KMS-11 (cell line): ENCODE measurements around the gene FAM117A.

Source experiments
- H2AFZ ChIP-seq: fragments of 200-600 bp; sonication (generic); 2 replicates; pipeline ENCODE4 v1.6.1; 2016; ENCODE audit warnings: antibody characterized with exemption, mixed run types, low read depth
- H3K27ac ChIP-seq: fragments of 200-600 bp; sonication (generic); 2 replicates; pipeline ENCODE4 v1.6.1; 2016; ENCODE audit warnings: mild to moderate bottlenecking, mixed run types
- H3K27me3 ChIP-seq: fragments of 200-600 bp; sonication (generic); 2 replicates; pipeline ENCODE4 v1.6.1; 2017; ENCODE audit warnings: mild to moderate bottlenecking, low read depth, mixed run types, moderate library complexity; ENCODE audit not compliant: insufficient read depth
- H3K36me3 ChIP-seq: fragments of 200-600 bp; sonication (generic); 2 replicates; pipeline ENCODE4 v1.6.1; 2017; ENCODE audit warnings: mild to moderate bottlenecking, mixed run types; ENCODE audit not compliant: insufficient read depth
- H3K4me1 ChIP-seq: fragments of 200-600 bp; sonication (generic); 2 replicates; pipeline ENCODE4 v1.6.1; 2016; ENCODE audit warnings: mild to moderate bottlenecking, low read depth, mixed run types; ENCODE audit not compliant: poor library complexity, severe bottlenecking
- H3K4me2 ChIP-seq: fragments of 200-600 bp; sonication (generic); 2 replicates; pipeline ENCODE4 v1.7.0; 2016; ENCODE audit warnings: mild to moderate bottlenecking, mixed run types
- H3K4me3 ChIP-seq: fragments of 200-600 bp; sonication (generic); IDR thresholded peaks from 2 replicates; pipeline ENCODE4 v1.6.1; 2017; ENCODE audit warnings: low read depth, low read length, mixed read lengths; ENCODE audit not compliant: insufficient read depth
- H3K79me2 ChIP-seq: fragments of 200-600 bp; sonication (generic); 2 replicates; pipeline ENCODE4 v1.6.1; 2016; ENCODE audit warnings: low read depth, mixed run types; ENCODE audit not compliant: insufficient read depth
- H3K9ac ChIP-seq: fragments of 200-600 bp; sonication (generic); 2 replicates; pipeline ENCODE4 v1.6.1; 2016; ENCODE audit warnings: mild to moderate bottlenecking, mixed run types
- H4K20me1 ChIP-seq: fragments of 200-600 bp; sonication (generic); 2 replicates; pipeline ENCODE4 v1.6.1; 2016; ENCODE audit warnings: mild to moderate bottlenecking, mixed run types; ENCODE audit not compliant: insufficient read depth
- CTCF ChIP-seq: fragments of 200-600 bp; sonication (generic); conservative IDR thresholded peaks from 2 replicates; pipeline ENCODE4 v1.6.1; 2017; ENCODE audit warnings: low read depth, mild to moderate bottlenecking, antibody characterized with exemption, low read length, moderate library complexity, mixed read lengths

The FAM117A gene

DNA sequence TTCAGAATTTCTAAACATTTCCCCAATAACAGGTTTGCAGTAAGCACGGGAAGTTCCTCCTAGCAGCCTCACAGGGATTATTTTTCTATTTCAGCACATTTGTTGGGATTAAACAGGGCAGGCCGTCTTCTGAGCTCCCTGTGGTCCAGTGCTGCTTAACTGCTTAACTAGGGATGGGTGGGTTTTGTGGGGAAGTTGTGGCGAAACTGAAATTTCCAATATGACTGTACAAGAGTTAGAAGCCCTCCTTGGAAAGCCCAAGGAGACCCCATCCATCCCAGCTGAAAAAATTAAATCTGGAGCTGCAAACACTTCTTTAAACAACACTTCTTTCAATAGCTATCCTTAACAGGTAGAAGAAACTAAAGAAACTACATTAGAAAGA is 22.2 kb downstream of the FAM117A start:
- Histone ChIP-seq H3K27ac (peak overlapping the region; percentile 95), H3K9ac (peak overlapping the region; percentile 58), H2AFZ (no peak overlapping the region), H4K20me1 (no peaks in the 10 kb centered on the region), H3K4me2 (peak overlapping the region; percentile 87), H3K27me3 (no peaks in the 10 kb centered on the region), H3K79me2 (peaks cover 92% of the 10 kb centered on the region), H3K4me3 (no peak overlapping the region), H3K4me1 (peaks cover 99% of the 10 kb centered on the region), H3K36me3 (no peaks in the 10 kb centered on the region)
- TF ChIP-seq CTCF, result no peak

- no peak for TF ChIP-seq CTCF
- peaks cover 99% of the 10 kb centered on the region for H3K4me1 ChIP-seq
- no peaks in the 10 kb centered on the region for H4K20me1 ChIP-seq
- H3K79me2 ChIP-seq, result peaks cover 92% of the 10 kb centered on the region
- H3K36me3 ChIP-seq, result no peaks in the 10 kb centered on the region
- peak overlapping the region; percentile 95 for H3K27ac ChIP-seq
- H3K27me3 ChIP-seq, result no peaks in the 10 kb centered on the region
- H3K4me3 ChIP-seq, result no peak overlapping the region
- H2AFZ ChIP-seq, result no peak overlapping the region
- H3K9ac ChIP-seq, result peak overlapping the region; percentile 58
- peak overlapping the region; percentile 87 for H3K4me2 ChIP-seq
Observed at GRCh38 chr17:49741009-49741691, 22.8 kb downstream of the FAM117A start.

GRCh38 chr17:49739641-49740271 is 24.2 kb downstream of the FAM117A start:
- Histone ChIP-seq H2AFZ (peak overlapping the region; percentile 1; the same call in 1 of the 2 replicates), H4K20me1 (no peaks in the 10 kb centered on the region), H3K4me3 (no peak overlapping the region), H3K27ac (peak overlapping the region; percentile 95), H3K79me2 (peaks cover 92% of the 10 kb centered on the region), H3K36me3 (no peaks in the 10 kb centered on the region), H3K4me2 (peak overlapping the region; percentile 87), H3K27me3 (no peaks in the 10 kb centered on the region), H3K9ac (peak overlapping the region; percentile 58), H3K4me1 (peaks cover 87% of the 10 kb centered on the region)
- no peak for TF ChIP-seq CTCF

GRCh38 chr17:49738456-49739163 is 25.3 kb downstream of the FAM117A start:
- Histone ChIP-seq H3K27me3 (no peaks in the 10 kb centered on the region), H4K20me1 (no peaks in the 10 kb centered on the region), H3K36me3 (no peaks in the 10 kb centered on the region), H3K79me2 (peaks cover 87% of the 10 kb centered on the region), H3K9ac (peak overlapping the region; percentile 58), H3K4me3 (no peak overlapping the region), H3K4me1 (peaks cover 76% of the 10 kb centered on the region), H3K4me2 (peak overlapping the region; percentile 87), H2AFZ (no peak overlapping the region), H3K27ac (peak overlapping the region; percentile 95)
- no peak for TF ChIP-seq CTCF
